Right cardiac atrium (tissue), 5 donors: ENCODE measurements around the gene ASB10. TPM values are rescaled to one million over a fixed set of nuclear protein-coding genes. Genes with fewer than 3 reads are reported as not detected.

Source experiments
- ATAC-seq, 2 donors: fragments of 200-7000 bp; cut with Tn5 transposase; one replicate each; pipeline versions ENCODE4 v1.8.0 to v1.9.1; 2020; ENCODE audit warnings: moderate library complexity in 2 of 2, mild to moderate bottlenecking in 1 of 2
- DNase-seq, 3 donors: peaks; one replicate each; pipeline ENCODE4 v3.0.0-alpha.2; 2020
- H3K27ac ChIP-seq: one replicate; pipeline ENCODE4 v1.5.1; 2013; ENCODE audit warnings: mild to moderate bottlenecking, low read length, control low read depth, moderate library complexity
- H3K27me3 ChIP-seq: one replicate; pipeline ENCODE4 v1.6.1; 2013; ENCODE audit not compliant: control insufficient read depth, insufficient read depth
- H3K4me1 ChIP-seq: one replicate; pipeline ENCODE4 v1.6.1; 2013; ENCODE audit warnings: low read length; ENCODE audit not compliant: control insufficient read depth, insufficient read depth
- H3K4me3 ChIP-seq: one replicate; pipeline ENCODE4 v1.5.1; 2013; ENCODE audit warnings: low read length, control low read depth
- H3K9me3 ChIP-seq: one replicate; pipeline ENCODE4 v1.6.1; 2013; ENCODE audit warnings: low read length; ENCODE audit not compliant: control insufficient read depth
- WGBS: extraction: QIAGEN DNeasy Blood & Tissue Kit; methylation state at CpG from one replicate; pipeline ENCODE4 v1.1.7; 2013; 5-methylcytosine and 5-hydroxymethylcytosine counted together
- intact Hi-C, 4 donors: fragments of 100-400 bp; cut with DNase I; formaldehyde crosslinking; loops; one replicate each; pipeline versions ENCODE4 v1.11.0 to v1.14.0; 2022 to 2023
- polyA plus RNA-seq: library from polyadenylated mRNA; stranded (reverse); fragments of 200-250 nt; gene quantifications from one replicate; pipeline ENCODE4 v1.2.3, GENCODE V29; 2013
- total RNA-seq, 4 donors: library from RNA; stranded (reverse); fragmentation: NEBNext Ultra II Directional; extraction: Animal tissue kit (Norgen Biotek cat#: 25700); gene quantifications; one replicate each; pipeline ENCODE4 v1.2.1, GENCODE V29; 2021
- donor health status: healthy with polysubstance abuse.
- donor health status: DM: no; HTN: yes; CAD: no.
- donor health status: DM: no; HTN: no; CAD: no.
- donor health status: DM: no; HTN: yes; CAD: no; lungs with severe emphysema.
- donor health status: DM: yes; HTN: yes; CAD: no.

ASB10 gene
- total and polyA plus RNA-seq, 5 donors = 4.5 to 21.0 (median 14.3) TPM

DNA sequence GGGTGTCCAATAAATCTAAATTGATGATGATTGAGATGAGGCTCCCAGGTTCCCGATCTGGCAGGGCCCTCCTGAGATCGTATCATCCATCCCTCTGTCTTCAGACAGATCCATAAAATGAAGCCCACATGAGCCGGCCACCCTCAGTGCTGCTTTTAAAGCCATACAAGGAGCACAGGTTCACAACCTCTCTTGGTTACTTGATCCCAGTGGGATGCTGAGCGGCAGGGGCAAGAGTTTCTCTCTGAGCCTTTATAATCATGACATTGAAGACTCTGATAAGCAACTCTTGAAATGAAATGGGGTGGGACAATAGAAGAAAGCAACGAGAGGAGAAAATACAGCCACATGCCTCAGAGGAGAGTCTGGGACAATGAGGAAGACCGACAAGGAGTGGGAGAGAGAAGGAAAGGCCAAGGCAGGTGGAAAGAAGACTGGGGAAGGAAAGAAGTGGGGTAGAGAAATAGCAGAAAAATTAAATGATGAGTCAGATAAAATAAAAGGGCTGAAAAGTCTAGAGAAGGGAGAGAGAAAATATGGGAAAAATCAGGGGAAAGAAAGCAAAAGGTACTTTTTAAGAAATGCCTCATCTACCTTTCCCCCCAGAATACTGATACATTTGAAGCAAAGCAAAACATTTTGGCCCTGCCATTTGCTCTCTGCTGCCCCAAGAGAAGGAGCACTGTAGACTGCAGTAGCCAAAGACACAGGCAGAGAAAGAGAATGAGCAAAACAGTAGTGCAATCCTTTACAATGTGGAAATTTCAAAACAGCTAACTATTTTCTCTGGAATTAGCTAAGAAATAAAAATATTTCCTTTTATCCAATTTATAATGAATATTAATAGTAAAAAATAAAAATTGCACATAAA, 34.2 kb downstream of the ASB10 start:
- 66% methylated on average over 6 of the region's 6 CpGs for WGBS
- H3K9me3 ChIP-seq = no peaks in the 10 kb centered on the region
- H3K27ac ChIP-seq = no peak overlapping the region
- DNase-seq = no peak
- H3K4me1 ChIP-seq = no peaks in the 10 kb centered on the region
- no peak for ATAC-seq
- no peaks in the 10 kb centered on the region for H3K27me3 ChIP-seq
- intact Hi-C loops = no loop called here
- no peak overlapping the region for H3K4me3 ChIP-seq

DNA sequence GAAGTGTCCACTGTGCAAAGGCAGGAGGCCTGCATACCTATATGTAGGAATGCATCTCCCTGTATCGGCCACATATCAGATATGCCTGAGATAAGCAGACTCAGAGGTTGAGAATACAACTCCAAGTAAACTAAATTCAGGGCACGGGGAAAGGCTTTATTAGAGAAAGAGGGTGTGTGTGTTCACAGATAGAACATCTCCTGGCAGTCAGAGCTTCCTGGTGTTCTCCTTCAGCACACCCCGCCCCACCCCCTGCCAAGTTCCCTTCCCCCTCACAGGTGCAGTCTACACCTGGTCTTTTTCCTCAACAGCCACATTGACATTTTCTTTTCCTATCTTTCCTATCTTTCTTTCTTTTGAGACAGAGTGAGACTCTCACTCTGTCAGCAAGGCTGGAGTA, 36.7 kb downstream of the ASB10 start:
- Histone ChIP-seq H3K4me3 (no peak overlapping the region), H3K9me3 (no peaks in the 10 kb centered on the region), H3K27ac (no peak overlapping the region), H3K27me3 (no peaks in the 10 kb centered on the region), H3K4me1 (no peaks in the 10 kb centered on the region)
- intact Hi-C loops = no loop called here
- ATAC-seq = no peak
- WGBS = 70% methylated on average over 3 of the region's 3 CpGs
- no peak for DNase-seq

DNA sequence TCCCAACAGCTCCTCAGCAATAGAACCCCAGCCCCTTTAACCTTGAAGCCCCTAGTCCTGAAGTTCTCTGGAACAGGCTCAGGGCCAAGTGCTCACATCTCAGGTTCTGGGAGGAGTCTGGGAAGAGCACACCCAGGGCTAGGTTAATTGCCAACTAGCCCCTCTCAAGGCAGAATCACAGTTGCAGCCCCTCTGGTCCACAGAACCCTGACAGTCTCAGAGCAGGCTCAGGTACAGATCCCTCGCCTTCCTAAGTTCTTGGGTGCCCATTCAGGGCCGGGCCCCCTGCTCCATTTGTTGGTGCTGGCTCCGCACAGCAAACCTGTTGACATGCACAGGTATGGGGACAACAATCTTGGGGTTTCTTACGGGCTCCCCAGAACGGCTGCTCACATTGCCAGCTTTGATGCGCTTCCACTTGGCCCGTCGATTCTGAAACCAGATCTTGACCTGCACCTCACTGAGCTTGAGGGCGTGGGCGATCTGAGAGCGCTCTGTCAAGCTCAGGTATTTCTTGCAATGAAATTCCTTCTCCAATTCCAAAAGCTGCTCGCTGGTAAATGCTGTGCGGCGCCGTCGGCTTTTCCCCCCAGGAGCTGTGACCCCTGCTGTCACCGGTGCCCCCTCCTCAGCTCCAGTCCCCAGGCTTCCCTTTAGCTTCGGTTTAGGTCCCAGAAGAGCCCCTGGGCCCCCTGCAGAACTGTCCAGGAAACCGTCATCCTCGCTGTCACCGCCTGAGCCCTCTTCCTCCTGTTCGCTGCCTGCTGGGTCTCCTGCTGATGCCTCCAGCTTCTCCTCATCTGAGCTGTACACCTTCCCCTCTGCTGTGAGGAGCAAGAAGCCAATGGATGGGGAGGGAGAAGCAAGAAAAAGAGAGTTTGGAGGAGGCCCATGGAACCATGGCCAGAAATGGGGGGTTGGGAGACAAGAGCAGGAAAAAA, 38.5 kb downstream of the ASB10 start:
- H3K4me1 ChIP-seq = no peaks in the 10 kb centered on the region
- H3K4me3 ChIP-seq = no peak overlapping the region
- ATAC-seq (no peak), DNase-seq (no peak)
- H3K27me3 ChIP-seq = no peaks in the 10 kb centered on the region
- H3K27ac ChIP-seq = no peak overlapping the region
- intact Hi-C loops = no loop called here
- no peaks in the 10 kb centered on the region for H3K9me3 ChIP-seq
- WGBS = 58% methylated on average over 22 of the region's 22 CpGs

DNA sequence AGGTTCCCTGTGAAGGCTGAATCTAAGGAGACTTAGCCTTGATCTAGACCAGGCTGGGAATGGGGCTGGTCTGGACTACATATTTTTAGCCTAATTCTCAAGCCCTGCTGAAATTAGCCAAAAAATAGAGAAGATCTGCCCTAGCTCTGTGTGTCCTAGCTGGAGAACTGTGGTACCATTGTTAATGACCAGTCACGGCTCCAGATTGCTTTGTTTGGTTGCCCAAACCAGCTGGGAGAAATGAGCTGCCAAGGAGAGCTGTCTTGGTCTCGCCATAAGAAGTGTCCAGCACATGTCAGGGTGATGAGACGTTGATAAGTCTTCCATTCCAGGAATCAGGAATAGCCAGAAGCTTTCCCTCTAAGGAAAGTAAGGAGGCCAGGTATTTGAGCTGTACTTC, 40.3 kb downstream of the ASB10 start:
- WGBS = 50% methylated on average over 3 of the region's 3 CpGs

DNA sequence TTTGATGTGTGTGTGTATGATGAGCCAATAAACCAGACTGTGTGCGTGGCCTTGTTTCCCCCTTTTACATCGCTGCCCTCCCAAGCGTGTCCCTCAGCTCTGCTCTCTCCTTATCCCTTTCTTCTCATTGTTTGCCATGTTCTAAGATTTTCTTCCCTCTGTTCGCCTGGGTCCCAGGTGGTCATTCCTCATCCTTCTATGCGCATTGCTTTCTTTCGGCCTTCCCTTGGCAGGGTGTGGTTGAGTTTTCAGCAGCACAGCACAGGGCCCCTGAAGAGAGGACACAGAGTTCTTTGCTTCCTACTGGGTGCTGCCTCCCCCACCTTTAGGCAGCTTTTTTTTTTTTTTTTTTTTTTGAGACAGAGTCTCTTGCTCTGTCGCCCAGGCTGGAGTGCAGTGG, 42.7 kb downstream of the ASB10 start:
- ATAC-seq = no peak
- H3K27me3 ChIP-seq = no peaks in the 10 kb centered on the region
- 96% methylated on average over 7 of the region's 7 CpGs for WGBS
- intact Hi-C loops = no loop called here
- H3K4me1 ChIP-seq = no peaks in the 10 kb centered on the region
- no peaks in the 10 kb centered on the region for H3K9me3 ChIP-seq
- no peak overlapping the region for H3K4me3 ChIP-seq
- no peak overlapping the region for H3K27ac ChIP-seq
- no peak for DNase-seq

More for the DNA sequence above, 40.3 kb downstream of the ASB10 start:
- no peaks in the 10 kb centered on the region for H3K27me3 ChIP-seq
- H3K4me3 ChIP-seq = no peak overlapping the region
- H3K9me3 ChIP-seq = no peaks in the 10 kb centered on the region
- ATAC-seq = no peak
- no peaks in the 10 kb centered on the region for H3K4me1 ChIP-seq
- no peak for DNase-seq
- no peak overlapping the region for H3K27ac ChIP-seq
- intact Hi-C loops = no loop called here

DNA sequence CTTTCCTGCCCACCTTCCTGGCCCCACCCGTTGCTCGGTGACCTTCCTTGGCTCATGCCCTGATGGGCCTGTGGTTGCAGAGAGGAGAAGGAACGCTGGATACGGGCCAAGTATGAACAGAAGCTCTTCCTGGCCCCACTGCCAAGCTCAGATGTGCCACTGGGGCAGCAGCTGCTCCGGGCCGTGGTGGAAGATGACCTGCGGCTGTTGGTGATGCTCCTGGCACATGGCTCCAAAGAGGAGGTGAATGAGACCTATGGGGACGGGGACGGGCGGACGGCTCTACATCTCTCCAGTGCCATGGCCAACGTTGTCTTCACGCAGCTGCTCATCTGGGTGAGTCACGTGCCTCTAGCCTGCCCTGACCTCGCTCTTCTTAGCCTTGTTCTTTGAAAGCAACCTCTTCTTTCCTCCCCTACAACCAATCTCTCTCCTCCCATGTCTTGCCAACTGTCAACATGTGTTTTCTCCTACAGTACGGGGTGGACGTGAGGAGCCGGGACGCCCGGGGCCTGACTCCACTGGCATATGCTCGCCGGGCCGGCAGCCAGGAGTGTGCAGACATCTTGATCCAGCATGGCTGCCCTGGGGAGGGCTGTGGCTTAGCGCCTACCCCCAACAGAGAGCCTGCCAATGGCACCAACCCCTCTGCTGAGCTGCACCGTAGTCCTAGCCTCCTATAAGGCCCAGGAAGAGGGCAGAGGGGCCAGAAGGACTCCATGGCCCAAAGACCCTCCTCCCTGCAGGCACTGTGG, 43.6 kb downstream of the ASB10 start:
- Histone ChIP-seq H3K4me3 (no peak overlapping the region), H3K4me1 (peaks cover 3% of the 10 kb centered on the region), H3K9me3 (no peaks in the 10 kb centered on the region), H3K27me3 (no peaks in the 10 kb centered on the region), H3K27ac (no peak overlapping the region)
- ATAC-seq (no peak), DNase-seq (no peak)
- WGBS = 66% methylated on average over 25 of the region's 25 CpGs
- intact Hi-C loops = no loop called here

DNA sequence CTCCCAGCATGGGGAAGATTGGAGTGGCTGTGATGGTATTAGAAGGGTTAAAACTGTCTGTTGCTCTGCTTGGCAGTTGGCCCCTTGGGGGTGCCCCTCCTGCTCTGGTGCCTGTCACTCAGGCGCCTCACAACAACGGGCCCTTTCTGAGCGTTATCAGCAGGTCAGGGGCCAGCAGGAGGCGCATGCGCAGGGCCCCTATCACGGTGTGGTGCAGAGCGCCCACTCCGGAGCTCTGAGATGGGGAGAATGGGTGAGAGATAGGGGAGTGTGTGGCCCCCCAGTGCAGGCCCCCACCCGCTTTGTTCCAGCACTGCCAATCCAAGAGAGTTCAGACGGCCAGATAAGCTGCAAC, 44.4 kb downstream of the ASB10 start:
- Histone ChIP-seq H3K4me1 (peaks cover 8% of the 10 kb centered on the region), H3K9me3 (no peaks in the 10 kb centered on the region), H3K27me3 (no peaks in the 10 kb centered on the region), H3K27ac (no peak overlapping the region), H3K4me3 (no peak overlapping the region)
- intact Hi-C loops = no loop called here
- ATAC-seq (peak; percentile 15 to 41), DNase-seq (peak in 2 of 3 donors; percentile 72 to 75)
- 45% methylated on average over 10 of the region's 10 CpGs for WGBS

DNA sequence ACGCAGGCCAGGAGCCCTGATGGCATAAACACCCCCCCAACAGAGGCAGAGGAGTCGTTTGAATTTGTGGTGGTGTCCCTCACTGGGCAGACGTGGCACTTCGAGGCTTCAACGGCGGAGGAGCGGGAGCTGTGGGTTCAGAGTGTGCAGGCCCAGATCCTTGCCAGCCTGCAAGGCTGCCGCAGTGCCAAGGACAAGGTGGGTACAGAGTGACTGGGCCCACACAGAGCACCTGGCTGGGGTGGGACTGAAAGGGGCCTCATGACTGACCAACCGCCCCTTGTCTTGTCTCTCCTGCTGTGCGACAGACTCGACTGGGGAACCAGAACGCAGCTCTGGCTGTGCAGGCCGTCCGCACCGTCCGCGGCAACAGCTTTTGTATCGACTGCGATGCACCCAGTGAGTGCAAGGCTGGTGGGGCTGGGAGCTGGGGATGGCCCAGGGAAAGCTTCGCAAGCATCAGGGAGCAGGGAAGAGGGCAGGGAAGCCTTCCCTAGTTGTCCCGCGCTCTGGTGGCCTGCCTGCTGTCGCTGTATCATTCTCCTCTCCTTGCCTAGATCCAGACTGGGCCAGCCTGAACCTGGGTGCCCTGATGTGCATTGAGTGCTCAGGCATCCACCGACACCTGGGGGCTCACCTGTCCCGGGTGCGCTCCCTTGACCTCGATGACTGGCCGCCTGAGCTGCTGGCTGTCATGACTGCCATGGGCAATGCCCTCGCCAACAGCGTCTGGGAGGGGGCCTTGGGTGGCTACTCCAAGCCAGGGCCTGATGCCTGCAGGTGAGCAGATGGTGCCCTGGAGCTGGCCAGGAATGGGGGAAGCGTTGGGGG, 45.0 kb downstream of the ASB10 start:
- ATAC-seq (no peak), DNase-seq (peak in 1 of 3 donors; percentile 60)
- Histone ChIP-seq H3K4me3 (no peak overlapping the region), H3K4me1 (peaks cover 8% of the 10 kb centered on the region), H3K27me3 (no peaks in the 10 kb centered on the region), H3K27ac (no peak overlapping the region), H3K9me3 (no peaks in the 10 kb centered on the region)
- intact Hi-C loops = no loop called here
- 79% methylated on average over 31 of the region's 31 CpGs for WGBS

DNA sequence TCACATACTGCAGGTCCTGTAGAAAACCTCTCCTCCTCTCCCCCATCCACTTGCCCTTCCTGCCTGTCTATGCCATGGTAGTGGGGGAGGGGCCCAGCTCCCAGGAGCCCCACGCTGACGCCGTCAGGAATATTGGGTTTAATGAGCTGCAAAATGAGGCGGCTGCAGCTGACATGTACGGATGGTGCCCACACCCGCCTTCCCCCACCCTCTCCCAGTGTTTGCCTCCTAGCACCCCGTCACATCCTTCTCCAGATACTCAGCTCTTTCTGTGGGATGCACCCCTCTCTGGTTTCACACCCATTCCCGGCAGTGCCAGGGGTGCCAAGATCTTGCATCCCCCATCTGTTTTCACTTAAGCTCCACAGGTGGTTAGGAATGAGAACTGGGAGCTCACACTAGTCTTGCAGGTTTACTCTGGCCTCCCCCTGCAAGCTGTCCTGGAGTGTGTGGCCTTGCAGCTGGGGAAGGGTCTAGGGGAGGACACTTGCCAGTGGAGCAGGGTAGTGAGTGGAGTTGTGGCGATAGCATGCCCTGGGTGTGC, 45.7 kb downstream of the ASB10 start:
- 89% methylated on average over 9 of the region's 9 CpGs for WGBS
- Histone ChIP-seq H3K27ac (no peak overlapping the region), H3K4me1 (peaks cover 8% of the 10 kb centered on the region), H3K27me3 (no peaks in the 10 kb centered on the region), H3K9me3 (no peaks in the 10 kb centered on the region), H3K4me3 (no peak overlapping the region)
- DNase-seq = no peak
- intact Hi-C loops = no loop called here
- ATAC-seq = no peak

DNA sequence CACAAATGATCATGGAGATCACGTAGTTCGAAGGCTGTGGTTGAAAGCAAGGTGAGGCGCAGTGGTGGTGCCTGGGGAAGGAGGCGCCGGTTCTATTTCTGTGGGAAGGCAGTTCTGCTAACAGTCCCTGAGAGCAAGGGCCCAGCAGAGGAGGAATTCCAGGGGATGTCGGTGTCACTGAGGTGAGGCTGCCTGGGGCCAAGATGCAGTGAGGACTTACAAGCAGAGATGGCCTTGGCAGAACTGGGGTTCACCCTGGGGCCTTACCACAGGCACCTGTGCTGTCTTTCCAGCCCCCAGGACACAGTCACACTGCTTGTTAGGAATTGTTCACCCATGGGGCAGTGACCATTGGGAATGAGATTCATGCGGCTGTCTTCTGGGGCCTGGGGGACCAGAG, 46.2 kb downstream of the ASB10 start:
- intact Hi-C loops = no loop called here

More for the DNA sequence above, 46.2 kb downstream of the ASB10 start:
- DNase-seq = peak in 1 of 3 donors; percentile 27
- WGBS = 92% methylated on average over 7 of the region's 7 CpGs
- H3K27ac ChIP-seq = no peak overlapping the region
- H3K4me3 ChIP-seq = no peak overlapping the region
- no peaks in the 10 kb centered on the region for H3K9me3 ChIP-seq
- no peak for ATAC-seq
- H3K4me1 ChIP-seq = peaks cover 8% of the 10 kb centered on the region
- no peaks in the 10 kb centered on the region for H3K27me3 ChIP-seq
